Urothelium cell line (cell line): ENCODE measurements around the gene IDI1.
A peak's percentile ranks its signal among the peaks of the same experiment; 100 is the strongest.
"Not testable (repeated sequence)": the region's sequence is repeated elsewhere in the genome, so short reads cannot be mapped to it uniquely, and the experiment has no call there.

ENCODE experiments used
- DNase-seq: peaks from one replicate; pipeline ENCODE4 v3.0.0; 2011; ENCODE audit warnings: low spot score, mixed read lengths
- FAIRE-seq: peaks from 2 replicates; lab custom pipeline; 2011; peaks lifted over from hg19 to GRCh38; lab: Jason Lieb, UNC

IDI1 gene

DNA sequence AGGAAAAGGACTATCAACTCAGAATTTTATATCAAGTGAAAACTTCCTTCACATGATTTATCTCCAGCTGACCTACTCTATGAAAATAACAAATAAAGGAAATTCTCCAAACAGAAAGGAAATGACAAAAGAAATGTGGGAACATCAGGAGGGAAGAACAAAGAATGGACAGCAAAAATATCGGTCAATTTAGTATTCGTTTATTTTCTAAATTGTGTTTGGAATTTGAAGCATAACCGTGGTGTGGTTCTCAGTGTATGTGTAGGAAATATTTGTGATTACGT, 16.0 kb upstream of the IDI1 start:
- no peak for FAIRE-seq
- DNase-seq: no peak

GRCh38 chr10:1063232-1063865, 14.4 kb upstream of the IDI1 start:
- no peak for FAIRE-seq
- no peak for DNase-seq

- DNase-seq (no peak), FAIRE-seq (no peak)
These were observed 13.2 kb upstream of the IDI1 start for GRCh38 chr10:1061930-1062774.

- no peak for DNase-seq
- FAIRE-seq: no peak
These were observed 11.0 kb upstream of the IDI1 start for GRCh38 chr10:1059902-1060301.

- DNase-seq: no peak
- no peak for FAIRE-seq
These were observed 9.1 kb upstream of the IDI1 start for GRCh38 chr10:1058017-1058416.

GRCh38 chr10:1057106-1057657, 8.3 kb upstream of the IDI1 start:
- FAIRE-seq: no peak
- DNase-seq: no peak

DNA sequence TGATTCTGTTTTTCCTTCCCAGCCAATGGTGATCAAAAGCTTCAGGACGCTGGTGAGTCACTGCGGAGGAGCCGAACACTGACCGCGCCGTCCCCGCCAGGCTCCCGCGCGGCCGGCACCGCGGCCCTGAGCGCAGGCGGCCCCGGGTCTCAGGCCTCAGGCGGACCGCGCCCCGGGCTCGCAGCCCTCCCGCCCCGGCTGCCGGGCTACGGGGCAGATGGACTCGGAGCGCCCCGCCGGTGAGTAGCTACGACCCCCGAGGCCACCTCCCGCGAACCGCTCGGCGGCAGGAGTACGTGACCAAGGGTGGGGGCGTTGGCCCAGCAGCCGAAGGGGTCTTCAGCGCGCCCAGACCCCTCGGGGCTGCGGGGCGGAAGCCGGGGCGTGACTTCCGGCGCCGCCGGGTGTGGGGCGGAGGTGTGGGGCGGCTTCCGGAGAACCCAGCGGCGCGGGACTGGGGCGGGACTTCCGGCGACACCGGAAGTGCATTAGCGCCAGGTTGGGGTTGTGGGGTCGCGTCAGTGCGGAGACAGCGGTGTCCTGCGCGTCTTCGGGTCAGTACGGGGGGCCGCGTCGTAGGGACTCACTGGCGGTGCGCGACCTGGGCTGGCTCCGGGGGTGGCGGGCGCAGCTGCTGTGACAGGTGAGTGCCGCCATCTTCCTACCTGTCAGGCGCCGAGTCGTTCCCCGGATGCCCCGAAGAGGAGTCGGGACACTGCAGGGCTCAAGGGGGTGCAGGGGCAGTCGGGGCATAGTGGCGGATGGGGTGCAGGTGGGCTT, 7.6 kb upstream of the IDI1 start, which contains the start of gene WDR37:
TSS of gene WDR37 (plus strand) at position 60 of the 780 bp plus-strand sequence. CDS start 15,771 bp downstream, outside the sequence.
- peak; percentile 69 for DNase-seq
- FAIRE-seq: no peak

- FAIRE-seq: no peak
- no peak for DNase-seq
These were observed 5.8 kb upstream of the IDI1 start for GRCh38 chr10:1054684-1055083.

- FAIRE-seq (no peak), DNase-seq (no peak)
These were observed 1.6 kb upstream of the IDI1 start for GRCh38 chr10:1050554-1050953.

- FAIRE-seq (no peak), DNase-seq (no peak)
These were observed 1.2 kb upstream of the IDI1 start for GRCh38 chr10:1050145-1050544.

GRCh38 chr10:1049425-1049958, 573 bp upstream of the IDI1 start:
- no peak for FAIRE-seq
- DNase-seq: no peak

DNA sequence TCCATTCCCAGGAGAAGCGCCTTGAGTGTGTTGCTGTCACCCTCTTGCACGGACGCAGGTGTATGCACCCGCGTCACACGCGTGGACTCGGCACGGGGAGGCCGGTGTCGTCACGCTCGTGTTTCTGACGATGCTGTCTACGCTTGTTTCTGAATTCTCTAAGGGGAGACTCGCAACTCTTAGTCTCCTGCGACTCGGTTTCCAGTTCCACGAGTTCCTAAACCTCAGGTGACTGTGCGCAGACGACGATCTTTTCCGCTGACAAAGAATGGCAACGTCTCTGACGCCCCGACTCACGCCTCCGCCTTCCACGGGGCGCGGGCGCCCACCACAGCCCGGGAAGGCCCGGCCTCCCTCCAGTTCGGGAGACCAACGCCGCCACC, 579 bp downstream of the IDI1 start:
- FAIRE-seq (no peak), DNase-seq (no peak)

GRCh38 chr10:1047937-1048336, 982 bp downstream of the IDI1 start:
- no peak for DNase-seq
- FAIRE-seq: no peak

DNA sequence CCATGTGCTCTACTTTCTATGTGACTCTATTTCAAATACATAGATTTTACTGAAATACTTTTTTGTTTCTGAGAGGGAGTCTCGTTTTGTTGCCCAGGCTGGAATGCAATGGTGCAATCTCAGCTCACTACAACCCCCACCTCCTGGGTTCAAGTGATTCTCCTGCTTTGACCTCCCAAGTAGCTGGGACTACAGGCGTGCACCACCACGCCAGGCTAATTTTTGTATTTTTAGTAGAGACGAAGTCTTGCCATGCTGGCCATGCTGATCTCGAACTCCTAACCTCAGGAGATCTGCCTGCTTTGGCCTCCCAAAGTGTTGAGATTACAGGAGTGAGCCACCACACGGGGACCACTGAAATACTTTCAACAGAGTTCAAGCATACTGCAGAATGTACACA, 3.5 kb downstream of the IDI1 start:
- DNase-seq (no peak), FAIRE-seq (no peak)

DNA sequence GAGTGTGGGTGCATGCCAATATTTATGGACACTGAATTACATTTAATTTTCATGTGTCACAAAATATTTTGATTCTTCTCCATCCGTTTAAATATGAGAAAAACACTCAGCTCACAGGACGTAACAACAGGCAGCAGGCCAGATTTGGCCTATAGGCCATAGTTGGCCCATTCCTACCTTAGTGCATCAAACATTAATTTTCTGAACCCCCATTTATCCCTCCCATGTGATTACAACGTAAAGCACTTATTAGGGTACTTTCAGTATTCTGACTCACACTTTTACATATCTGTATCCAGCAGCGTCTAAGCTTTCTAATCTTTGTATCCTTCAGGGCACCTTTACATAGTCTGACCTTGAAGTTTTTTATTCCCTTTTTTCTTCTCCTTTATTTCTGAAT, 4.0 kb downstream of the IDI1 start:
- no peak for FAIRE-seq
- no peak for DNase-seq

DNA sequence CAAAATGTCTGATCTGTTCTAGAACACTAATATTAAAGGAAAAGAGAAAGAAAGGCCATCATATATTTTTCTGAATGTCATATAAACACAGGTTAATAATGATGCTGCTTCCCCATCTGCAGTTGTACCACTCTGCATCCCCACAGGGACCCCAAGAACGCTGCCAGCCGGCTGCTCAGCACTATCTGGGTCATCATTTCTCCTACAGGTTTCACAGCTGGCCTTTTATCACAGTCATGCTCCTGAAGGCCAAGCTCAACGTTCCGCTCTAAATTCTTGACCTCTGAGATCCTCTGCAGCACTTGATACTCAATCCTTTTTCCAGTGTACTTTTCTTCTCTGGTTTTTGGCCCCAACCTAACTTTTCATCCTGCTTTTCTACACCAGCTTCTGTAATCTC, 4.8 kb downstream of the IDI1 start:
- FAIRE-seq (no peak), DNase-seq (no peak)

- FAIRE-seq (no peak), DNase-seq (no peak)
These were observed 5.4 kb downstream of the IDI1 start for GRCh38 chr10:1043532-1043995.

DNA sequence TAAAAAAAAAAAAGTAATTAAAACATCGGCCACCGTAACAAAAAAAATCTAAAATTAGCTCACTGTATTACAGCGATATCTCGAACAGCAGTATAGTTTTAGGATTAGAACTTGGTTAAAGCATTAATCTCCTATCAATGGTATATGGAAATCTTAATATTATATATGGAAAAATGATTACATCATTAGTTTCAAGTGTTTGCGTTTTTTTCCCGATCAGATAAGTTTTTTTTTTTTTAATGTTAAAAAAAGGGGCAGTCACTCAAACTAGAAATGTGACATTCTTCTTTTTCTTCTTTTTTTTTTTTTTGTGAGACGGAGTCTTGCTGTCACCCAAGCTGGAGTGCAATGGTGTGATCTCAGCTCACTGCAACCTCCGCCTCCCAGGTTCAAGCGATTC, 7.4 kb downstream of the IDI1 start:
- DNase-seq (no peak), FAIRE-seq (no peak)

GRCh38 chr10:1040133-1040532, 8.8 kb downstream of the IDI1 start:
- DNase-seq: no peak

DNA sequence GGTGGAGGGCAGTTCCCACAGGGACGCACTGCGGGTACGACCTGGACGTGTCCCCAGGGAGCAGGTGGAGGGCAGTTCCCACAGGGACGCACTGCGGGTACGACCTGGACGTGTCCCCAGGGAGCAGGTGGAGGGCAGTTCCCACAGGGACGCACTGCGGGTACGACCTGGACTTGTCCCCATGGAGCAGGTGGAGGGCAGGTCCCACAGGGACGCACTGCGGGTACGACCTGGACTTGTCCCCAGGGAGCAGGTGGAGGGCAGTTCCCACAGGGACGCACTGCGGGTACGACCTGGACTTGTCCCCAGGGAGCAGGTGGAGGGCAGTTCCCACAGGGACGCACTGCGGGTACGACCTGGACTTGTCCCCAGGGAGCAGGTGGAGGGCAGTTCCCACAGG, 10.2 kb downstream of the IDI1 start:
- FAIRE-seq, DNase-seq: not testable (repeated sequence)

More at GRCh38 chr10:1040133-1040532, 8.8 kb downstream of the IDI1 start:
- no peak for FAIRE-seq

DNA sequence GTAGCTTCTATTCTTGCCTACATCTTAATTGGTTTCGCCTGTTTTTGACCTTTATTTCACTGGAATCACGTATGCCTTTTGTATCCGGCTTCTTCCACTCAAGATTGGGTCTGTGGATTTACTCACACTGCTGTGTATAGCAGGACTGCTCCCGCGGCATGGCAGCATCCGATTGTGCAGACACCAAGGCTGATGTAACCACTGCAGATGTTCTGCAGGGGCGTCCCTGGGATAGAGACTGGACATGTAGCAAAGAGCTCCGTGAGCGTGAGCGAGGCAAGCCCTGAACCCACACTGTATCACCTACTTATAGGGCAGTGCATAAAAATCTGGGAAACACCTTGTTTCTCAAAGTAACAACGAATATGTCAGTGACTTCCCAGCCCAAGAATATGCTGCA, 11.8 kb downstream of the IDI1 start:
- DNase-seq (no peak), FAIRE-seq (no peak)
